SK-N-SH treated with all-trans-retinoic acid at 6 μM for 48 hours (cell line): ENCODE measurements around the gene STX5.

Source experiments
- BACH2 ChIP-seq: fragments of 250-450 bp; sonication (Bioruptor Pico); IDR thresholded peaks from 2 replicates; pipeline ENCODE4 v1.9.0; 2021; ENCODE audit warnings: mild to moderate bottlenecking, borderline replicate concordance
- CREB5 ChIP-seq: fragments of 250-450 bp; sonication (Bioruptor Pico); IDR thresholded peaks from 2 replicates; pipeline ENCODE4 v1.5.1; 2020; ENCODE audit warnings: low read depth, mild to moderate bottlenecking, moderate library complexity
- PPARA ChIP-seq: fragments of 250-450 bp; sonication (Bioruptor Pico); IDR thresholded peaks from 2 replicates; pipeline ENCODE4 v1.5.0; 2020; ENCODE audit warnings: mild to moderate bottlenecking, borderline replicate concordance
- TCF4 ChIP-seq: fragments of 250-450 bp; sonication (Bioruptor Pico); IDR thresholded peaks from 2 replicates; pipeline ENCODE4 v1.8.0; 2021; ENCODE audit warnings: mild to moderate bottlenecking, moderate library complexity, borderline replicate concordance
- TOX ChIP-seq: fragments of 250-450 bp; sonication (Bioruptor Pico); IDR thresholded peaks from 2 replicates; pipeline ENCODE4 v1.8.0; 2021; ENCODE audit warnings: mild to moderate bottlenecking, moderate library complexity, borderline replicate concordance
- ZC3H10 ChIP-seq: fragments of 250-450 bp; sonication (Bioruptor Pico); IDR thresholded peaks from 2 replicates; pipeline ENCODE4 v1.5.1; 2021; ENCODE audit warnings: mild to moderate bottlenecking, moderate library complexity
- ZFP3 ChIP-seq: fragments of 250-450 bp; sonication (Bioruptor Pico); IDR thresholded peaks from 2 replicates; pipeline ENCODE4 v1.5.0; 2020; ENCODE audit warnings: mild to moderate bottlenecking, moderate library complexity
- ZFP30 ChIP-seq: fragments of 450-650 bp; formaldehyde crosslinking; IDR thresholded peaks from 2 replicates; pipeline ENCODE4 v1.5.0; 2022; ENCODE audit warnings: mild to moderate bottlenecking, moderate library complexity
- ZNF70 ChIP-seq: fragments of 450-650 bp; formaldehyde crosslinking; IDR thresholded peaks from 2 replicates; pipeline ENCODE4 v1.5.0; 2020; ENCODE audit warnings: mild to moderate bottlenecking, moderate library complexity
- ZNF8 ChIP-seq: fragments of 450-650 bp; formaldehyde crosslinking; IDR thresholded peaks from 2 replicates; pipeline ENCODE4 v1.5.0; 2020; ENCODE audit warnings: mild to moderate bottlenecking, moderate library complexity
- TF ChIP-seq, protein P1 (sequence below): fragments of 250-450 bp; sonication (Bioruptor Pico); IDR thresholded peaks from 2 replicates; pipeline ENCODE4 v1.8.0; 2020; ENCODE audit warnings: mild to moderate bottlenecking, moderate library complexity, borderline replicate concordance
- TF ChIP-seq, protein P2 (sequence below): fragments of 250-450 bp; sonication (Bioruptor Pico); IDR thresholded peaks from 2 replicates; pipeline ENCODE4 v1.5.1; 2021; ENCODE audit warnings: mild to moderate bottlenecking, moderate library complexity

GRCh38 chr11:62855571-62856332 is 23.9 kb upstream of the STX5 start:
- TF ChIP-seq PPARA = no peak
- TF ChIP-seq, protein P1, sequence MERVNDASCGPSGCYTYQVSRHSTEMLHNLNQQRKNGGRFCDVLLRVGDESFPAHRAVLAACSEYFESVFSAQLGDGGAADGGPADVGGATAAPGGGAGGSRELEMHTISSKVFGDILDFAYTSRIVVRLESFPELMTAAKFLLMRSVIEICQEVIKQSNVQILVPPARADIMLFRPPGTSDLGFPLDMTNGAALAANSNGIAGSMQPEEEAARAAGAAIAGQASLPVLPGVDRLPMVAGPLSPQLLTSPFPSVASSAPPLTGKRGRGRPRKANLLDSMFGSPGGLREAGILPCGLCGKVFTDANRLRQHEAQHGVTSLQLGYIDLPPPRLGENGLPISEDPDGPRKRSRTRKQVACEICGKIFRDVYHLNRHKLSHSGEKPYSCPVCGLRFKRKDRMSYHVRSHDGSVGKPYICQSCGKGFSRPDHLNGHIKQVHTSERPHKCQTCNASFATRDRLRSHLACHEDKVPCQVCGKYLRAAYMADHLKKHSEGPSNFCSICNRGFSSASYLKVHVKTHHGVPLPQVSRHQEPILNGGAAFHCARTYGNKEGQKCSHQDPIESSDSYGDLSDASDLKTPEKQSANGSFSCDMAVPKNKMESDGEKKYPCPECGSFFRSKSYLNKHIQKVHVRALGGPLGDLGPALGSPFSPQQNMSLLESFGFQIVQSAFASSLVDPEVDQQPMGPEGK (CRISPR knock-in tag) = no peak
- TF ChIP-seq, protein P2, sequence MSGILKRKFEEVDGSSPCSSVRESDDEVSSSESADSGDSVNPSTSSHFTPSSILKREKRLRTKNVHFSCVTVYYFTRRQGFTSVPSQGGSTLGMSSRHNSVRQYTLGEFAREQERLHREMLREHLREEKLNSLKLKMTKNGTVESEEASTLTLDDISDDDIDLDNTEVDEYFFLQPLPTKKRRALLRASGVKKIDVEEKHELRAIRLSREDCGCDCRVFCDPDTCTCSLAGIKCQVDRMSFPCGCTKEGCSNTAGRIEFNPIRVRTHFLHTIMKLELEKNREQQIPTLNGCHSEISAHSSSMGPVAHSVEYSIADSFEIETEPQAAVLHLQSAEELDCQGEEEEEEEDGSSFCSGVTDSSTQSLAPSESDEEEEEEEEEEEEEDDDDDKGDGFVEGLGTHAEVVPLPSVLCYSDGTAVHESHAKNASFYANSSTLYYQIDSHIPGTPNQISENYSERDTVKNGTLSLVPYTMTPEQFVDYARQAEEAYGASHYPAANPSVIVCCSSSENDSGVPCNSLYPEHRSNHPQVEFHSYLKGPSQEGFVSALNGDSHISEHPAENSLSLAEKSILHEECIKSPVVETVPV (CRISPR knock-in tag) = no peak
- no peak for TF ChIP-seq TOX (CRISPR knock-in tag)
- no peak for TF ChIP-seq ZNF70 (CRISPR knock-in tag)
- TF ChIP-seq ZNF8 = no peak
- TF ChIP-seq TCF4 (CRISPR knock-in tag) = no peak
- no peak for TF ChIP-seq BACH2 (CRISPR knock-in tag)
- TF ChIP-seq ZC3H10 (CRISPR knock-in tag) = no peak
- no peak for TF ChIP-seq ZFP3 (CRISPR knock-in tag)
- no peak for TF ChIP-seq ZFP30
- no peak for TF ChIP-seq CREB5 (CRISPR knock-in tag)
